Pulmonary artery endothelial cell (primary cell): ENCODE data around the gene DENND1B. TPM values are rescaled to one million over a fixed set of nuclear protein-coding genes. Genes with fewer than 3 reads are reported as not detected.
"Not testable (repeated sequence)": the region's sequence is repeated elsewhere in the genome, so short reads cannot be mapped to it uniquely, and the experiment has no call there.

Source experiments
- DNase-seq: peaks from one replicate; pipeline ENCODE4 v3.0.0-alpha.2; 2011; ENCODE audit warnings: low read depth, low spot score
- total RNA-seq: library from RNA; depleted of rRNA; stranded (reverse); fragments of >200 nt; gene quantifications from 2 replicates; pipeline ENCODE4 v1.2.3, GENCODE V29; 2014

The DENND1B gene
- total RNA-seq, 1 donor from 2014 or later = 3.8 TPM

DNA sequence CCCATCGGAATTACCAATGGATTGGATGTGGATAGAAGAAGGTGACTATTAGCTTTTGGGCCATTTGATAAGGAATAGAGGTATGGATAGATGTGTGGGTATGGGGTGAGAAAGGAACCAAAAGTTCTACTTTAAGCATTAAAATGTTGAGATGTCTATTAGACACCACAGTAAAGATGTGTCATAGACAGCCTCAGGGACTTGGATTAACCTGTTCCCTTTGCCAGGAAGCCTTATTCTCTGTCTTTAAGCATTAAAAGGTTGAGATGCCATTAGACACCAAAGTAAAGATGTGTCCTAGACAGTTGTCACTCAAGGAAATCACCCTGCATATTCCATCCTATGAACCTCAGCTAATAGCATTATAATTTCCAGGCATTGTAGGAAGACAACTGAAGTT, 11.0 kb upstream of the DENND1B start:
- no peak for DNase-seq

DNA sequence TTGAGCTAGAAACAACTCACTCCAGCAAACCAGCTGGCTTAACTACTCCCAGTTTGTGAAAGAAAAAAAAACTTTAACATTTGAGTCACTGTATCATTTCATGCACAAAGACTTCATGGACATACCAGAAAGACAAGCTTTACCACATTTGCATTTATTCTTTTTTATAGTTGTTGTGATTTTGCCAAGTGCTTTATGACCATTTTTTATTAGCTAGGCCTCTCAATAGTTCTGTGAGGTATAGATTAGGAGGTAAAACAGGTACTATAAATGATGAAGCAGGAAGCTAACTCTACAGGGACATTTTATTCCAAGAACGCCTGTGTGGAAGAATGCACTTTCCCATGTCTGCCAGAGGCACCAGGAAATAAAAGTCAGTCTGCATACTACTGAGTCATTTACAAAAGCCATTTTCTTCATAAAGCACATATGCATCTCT, 8.2 kb upstream of the DENND1B start:
- no peak for DNase-seq

DNA sequence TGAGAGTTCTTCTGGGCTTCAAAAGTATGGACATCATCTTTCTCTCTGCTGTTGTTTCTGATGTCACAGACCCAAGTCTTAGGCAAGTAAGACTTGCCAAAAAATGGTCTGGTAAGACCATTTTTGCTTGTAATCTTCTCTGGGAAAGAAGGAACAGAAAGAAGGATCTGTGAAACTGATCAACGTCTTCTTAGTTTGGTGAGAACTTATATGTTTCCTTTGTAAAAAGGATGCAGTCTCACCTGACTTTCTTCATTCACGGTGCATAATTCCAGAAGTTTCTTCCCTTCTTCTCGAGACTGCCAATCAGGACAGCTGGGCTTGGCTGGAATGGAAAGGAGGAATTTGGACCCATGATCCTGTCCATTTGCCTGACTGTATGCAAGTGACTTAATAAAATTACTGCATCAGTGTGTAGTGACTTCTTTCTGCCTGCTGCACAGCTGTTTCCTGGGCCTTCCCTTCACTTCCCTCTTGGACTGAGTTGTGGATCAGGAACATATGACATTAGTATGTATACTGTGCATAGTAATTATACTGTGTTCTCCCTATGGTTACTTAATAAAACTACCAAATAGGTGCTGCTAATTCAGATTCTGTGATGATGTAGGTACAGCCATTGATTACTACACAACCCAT, 7.6 kb upstream of the DENND1B start:
- DNase-seq = no peak

DNA sequence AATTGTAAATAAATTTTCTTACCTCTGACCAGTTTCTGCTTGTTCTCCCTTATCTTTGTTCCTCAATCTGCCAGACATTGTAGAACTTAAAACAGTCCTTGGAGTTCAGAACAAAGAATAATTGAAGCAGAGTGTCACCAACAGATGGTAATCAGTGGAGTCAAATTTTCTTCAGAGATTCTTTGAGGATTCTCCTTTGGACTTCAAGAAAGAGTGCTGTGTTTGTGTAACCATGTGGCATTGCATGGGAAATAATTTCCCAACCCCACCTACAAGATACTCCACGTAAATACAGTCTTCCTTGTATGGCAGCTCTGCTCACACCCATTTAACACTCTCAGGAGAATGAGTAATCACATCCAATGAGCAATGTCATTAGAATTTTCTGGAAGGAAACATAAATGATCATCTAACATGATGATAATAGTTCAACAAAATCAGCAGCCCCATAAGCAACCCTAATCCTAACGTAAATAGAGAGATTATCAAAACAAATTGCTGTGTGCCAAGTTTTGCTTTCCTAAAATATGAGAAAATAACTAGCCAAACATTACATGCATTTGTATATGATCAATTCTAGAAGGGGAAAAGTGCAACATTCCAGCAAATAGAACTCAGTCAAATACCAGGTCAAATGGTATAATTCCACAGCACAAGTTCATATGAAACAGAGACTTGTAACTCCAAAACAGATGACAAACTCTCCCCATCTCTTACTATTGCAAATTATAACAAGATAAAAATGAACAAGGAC, 6.9 kb upstream of the DENND1B start:
- DNase-seq = no peak

DNA sequence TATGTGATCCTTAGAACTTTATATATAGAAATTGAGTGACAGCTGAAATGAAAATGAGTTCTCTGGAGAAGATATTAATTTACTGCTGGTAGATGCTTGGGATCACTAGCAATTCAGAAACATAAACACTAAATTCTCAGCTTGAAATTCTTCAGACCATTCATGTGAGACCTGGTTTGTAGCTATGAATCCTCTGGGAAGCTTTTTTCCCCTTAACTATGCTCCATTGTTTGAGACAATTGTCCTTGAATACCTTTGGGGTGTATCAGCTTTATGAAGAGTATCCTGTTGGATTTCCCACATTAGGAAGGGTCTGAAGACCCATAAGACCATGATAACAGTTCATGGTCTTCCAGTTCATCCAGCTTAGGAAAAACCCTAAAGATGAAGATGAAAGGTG, 4.6 kb upstream of the DENND1B start:
- DNase-seq = no peak

GRCh38 chr1:197778366-197778945, 3.2 kb upstream of the DENND1B start:
- no peak for DNase-seq

GRCh38 chr1:197776351-197777105, 1.2 kb upstream of the DENND1B start:
- no peak for DNase-seq

DNA sequence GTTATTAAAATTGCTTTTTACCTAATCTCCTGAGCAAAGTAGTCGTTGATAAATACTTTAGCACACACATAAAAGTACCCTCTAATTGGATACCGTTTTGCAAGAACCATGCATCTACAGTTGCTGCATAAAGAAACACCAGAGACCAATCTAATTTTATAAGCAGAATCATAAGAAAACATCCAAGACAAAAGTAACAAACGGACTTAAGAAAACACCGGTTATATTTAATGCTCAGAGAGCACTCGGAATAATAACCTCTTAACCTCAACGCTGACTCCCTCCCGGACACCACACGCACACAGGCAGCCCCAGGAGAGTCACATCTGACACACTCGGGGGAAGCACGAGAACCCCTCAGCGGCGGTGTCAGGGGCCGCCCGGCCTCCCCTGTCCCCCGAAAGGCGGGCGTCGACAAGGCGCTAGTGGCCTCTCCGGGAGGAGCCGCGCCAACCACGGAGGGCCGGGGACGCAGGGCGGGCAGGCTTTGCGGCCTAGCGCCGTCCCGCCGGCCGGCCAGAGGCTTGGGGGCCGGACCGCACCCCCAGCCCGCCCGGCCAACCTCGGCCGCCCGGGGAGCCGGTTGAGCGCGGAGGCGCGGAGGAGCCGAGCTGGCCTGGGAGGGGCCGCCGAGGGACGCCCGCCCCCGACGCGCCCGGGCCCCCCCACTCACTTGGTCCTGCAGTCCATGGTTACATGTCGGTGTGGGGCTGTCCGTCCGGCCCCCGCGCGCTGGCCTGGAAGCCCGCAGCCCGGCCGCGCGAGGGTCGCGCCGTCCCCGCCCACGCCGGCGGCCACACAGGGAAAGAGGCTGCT, 606 bp downstream of the DENND1B start:
- DNase-seq = no peak

GRCh38 chr1:197773856-197774255, 1.4 kb downstream of the DENND1B start:
- DNase-seq = no peak

DNA sequence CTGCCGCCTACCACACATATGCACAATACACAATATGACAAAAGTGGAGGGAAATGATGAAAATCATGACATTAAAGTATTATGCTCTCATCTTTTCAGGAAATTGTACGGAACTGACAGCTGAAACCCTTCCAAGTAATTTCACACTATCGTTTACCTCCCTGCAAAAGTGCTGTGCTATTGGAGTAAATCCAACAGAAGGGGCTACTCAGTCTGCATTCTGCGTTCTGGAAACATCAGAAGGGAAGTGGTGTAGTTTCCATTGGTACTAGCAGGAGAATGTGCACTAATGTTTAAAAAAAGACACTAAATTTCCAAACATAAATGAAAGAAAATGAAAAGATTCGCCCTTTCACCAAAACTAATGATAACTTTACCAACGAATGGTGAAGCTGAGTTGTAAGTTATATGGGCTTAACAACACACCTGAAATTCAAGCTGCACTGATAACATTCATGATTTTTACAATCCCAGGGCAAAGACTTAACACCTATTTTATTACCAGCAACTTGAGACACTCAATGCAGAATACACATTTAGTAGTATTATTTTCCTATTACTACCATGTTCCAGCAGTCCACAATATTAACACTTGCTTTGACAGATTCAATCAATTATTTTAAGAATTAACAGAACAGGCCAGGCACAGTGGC, 3.2 kb downstream of the DENND1B start:
- no peak for DNase-seq

GRCh38 chr1:197771386-197771785, 3.9 kb downstream of the DENND1B start:
- no peak for DNase-seq

GRCh38 chr1:197770243-197770642, 5.0 kb downstream of the DENND1B start:
- DNase-seq = no peak

- no peak for DNase-seq
Measured at GRCh38 chr1:197769287-197769686, 6.0 kb downstream of the DENND1B start.

GRCh38 chr1:197768014-197768805, 7.1 kb downstream of the DENND1B start:
- no peak for DNase-seq

- DNase-seq = no peak
Measured at GRCh38 chr1:197763769-197764168, 11.5 kb downstream of the DENND1B start.

GRCh38 chr1:197763307-197763706, 12.0 kb downstream of the DENND1B start:
- DNase-seq = no peak

DNA sequence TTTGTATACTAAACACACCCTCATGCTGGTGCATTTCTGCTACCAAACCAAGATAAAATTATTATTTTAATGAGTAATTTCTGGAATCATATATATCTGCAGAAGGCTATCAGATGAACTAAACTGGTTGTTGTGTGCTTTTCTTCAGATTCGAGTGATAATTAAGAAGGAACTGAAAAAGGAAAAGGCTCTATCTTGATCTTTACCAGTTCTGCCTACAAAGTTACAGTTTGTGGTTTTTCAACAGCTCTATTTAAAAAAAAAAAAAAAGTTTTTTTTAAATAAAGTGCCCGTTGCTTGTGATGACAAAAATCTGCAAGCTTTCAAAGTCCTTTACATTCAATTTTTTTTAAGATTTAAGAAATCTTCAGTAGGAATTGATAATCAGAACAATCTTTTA, 13.6 kb downstream of the DENND1B start:
- DNase-seq = no peak

DNA sequence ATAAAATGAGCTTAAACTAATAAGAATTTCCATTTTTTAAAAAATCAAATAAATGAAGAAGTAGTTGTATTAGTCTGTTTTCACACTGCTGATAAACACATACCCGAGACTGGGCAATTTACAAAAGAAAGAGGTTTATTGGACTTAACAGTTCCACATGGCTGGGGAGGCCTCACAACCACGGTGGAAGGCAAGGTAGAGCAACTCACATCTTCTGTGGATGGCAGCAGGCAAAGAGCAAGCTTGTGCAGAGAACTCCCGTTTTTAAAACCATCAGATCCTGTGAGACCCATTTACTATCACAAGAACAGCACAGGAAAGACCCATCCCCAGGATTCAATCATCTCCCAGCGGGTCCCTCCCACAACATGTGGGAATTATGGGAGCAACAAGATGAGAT, 19.7 kb downstream of the DENND1B start:
- not testable (repeated sequence) for DNase-seq

DNA sequence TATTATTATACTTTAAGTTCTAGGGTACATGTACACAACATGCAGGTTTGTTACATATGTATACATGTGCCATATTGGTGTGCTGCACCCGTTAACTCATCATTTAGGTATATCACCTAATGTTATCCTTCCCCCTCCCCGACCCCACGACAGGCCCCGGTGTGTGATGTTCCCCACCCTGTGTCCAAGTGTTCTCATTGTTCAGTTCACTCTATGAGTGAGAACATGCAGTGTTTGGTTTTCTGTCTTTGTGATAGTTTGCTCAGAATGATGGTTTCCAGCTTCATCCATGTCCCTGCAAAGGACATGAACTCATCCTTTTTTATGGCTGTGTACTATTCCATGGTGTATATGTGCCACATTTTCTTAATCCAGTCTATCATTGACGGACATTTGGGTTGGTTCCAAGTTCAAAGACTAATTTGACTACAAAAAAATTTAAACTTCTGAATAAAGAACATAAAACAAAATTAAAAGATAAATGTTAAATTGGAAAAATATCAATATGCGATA, 22.6 kb downstream of the DENND1B start:
- DNase-seq = not testable (repeated sequence)

DNA sequence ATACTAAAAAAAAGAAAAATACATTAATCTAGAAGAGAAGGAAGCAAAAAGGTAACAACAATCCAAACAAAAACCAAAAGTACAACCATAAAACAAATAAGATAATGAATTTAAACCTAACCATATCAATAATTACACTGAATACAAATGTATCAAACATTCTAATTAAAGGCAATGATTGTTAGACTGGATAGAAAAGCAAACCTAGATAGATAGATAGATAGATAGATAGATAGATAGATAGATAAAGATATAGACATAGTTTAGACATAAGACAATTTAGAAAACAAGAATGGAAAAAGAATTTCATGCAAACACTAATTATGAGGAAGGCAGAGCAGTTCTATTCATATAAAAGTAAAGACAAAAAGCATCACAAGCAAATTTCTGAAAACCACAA, 24.9 kb downstream of the DENND1B start:
- DNase-seq = no peak
